ENCODE data around the gene CHST3.

Gene CHST3

GRCh38 chr10:72013202-72013945, 49.2 kb downstream of the CHST3 start:
- H3K9ac ChIP-seq (ENCODE audit: low read length), result no peak overlapping the region
- no peaks in the 10 kb centered on the region for H3K27me3 ChIP-seq (ENCODE audit: control insufficient read depth, insufficient read depth, low read length)
- H3K27ac ChIP-seq (ENCODE audit: low read depth, low read length), result no peak overlapping the region
- H3K4me1 ChIP-seq (ENCODE audit: control insufficient read depth, insufficient read depth, low read length), result peaks cover 36% of the 10 kb centered on the region
- no peaks in the 10 kb centered on the region for H3K36me3 ChIP-seq (ENCODE audit: control insufficient read depth, insufficient read depth, low read length)
- H3K4me3 ChIP-seq (ENCODE audit: low read length), result no peak overlapping the region

GRCh38 chr10:72014197-72014596, 50.0 kb downstream of the CHST3 start:
- no peak overlapping the region for H3K4me3 ChIP-seq (ENCODE audit: low read length)
- H3K27me3 ChIP-seq (ENCODE audit: control insufficient read depth, insufficient read depth, low read length), result no peaks in the 10 kb centered on the region
- peaks cover 28% of the 10 kb centered on the region for H3K4me1 ChIP-seq (ENCODE audit: control insufficient read depth, insufficient read depth, low read length)
- H3K27ac ChIP-seq (ENCODE audit: low read depth, low read length), result no peak overlapping the region
- no peaks in the 10 kb centered on the region for H3K36me3 ChIP-seq (ENCODE audit: control insufficient read depth, insufficient read depth, low read length)
- H3K9ac ChIP-seq (ENCODE audit: low read length), result no peak overlapping the region

- Histone ChIP-seq H3K4me1 (ENCODE audit: control insufficient read depth, insufficient read depth, low read length) (peaks cover 22% of the 10 kb centered on the region), H3K36me3 (ENCODE audit: control insufficient read depth, insufficient read depth, low read length) (no peaks in the 10 kb centered on the region), H3K27me3 (ENCODE audit: control insufficient read depth, insufficient read depth, low read length) (no peaks in the 10 kb centered on the region), H3K9ac (ENCODE audit: low read length) (no peak overlapping the region), H3K4me3 (ENCODE audit: low read length) (no peak overlapping the region), H3K27ac (ENCODE audit: low read depth, low read length) (no peak overlapping the region)
Measured at GRCh38 chr10:72014785-72015480, 50.7 kb downstream of the CHST3 start.

- no peak overlapping the region for H3K4me3 ChIP-seq (ENCODE audit: low read length)
- peaks cover 13% of the 10 kb centered on the region for H3K4me1 ChIP-seq (ENCODE audit: control insufficient read depth, insufficient read depth, low read length)
- H3K9ac ChIP-seq (ENCODE audit: low read length), result no peak overlapping the region
- no peaks in the 10 kb centered on the region for H3K36me3 ChIP-seq (ENCODE audit: control insufficient read depth, insufficient read depth, low read length)
- no peaks in the 10 kb centered on the region for H3K27me3 ChIP-seq (ENCODE audit: control insufficient read depth, insufficient read depth, low read length)
- H3K27ac ChIP-seq (ENCODE audit: low read depth, low read length), result no peak overlapping the region
Measured at GRCh38 chr10:72015841-72016240, 51.6 kb downstream of the CHST3 start.

- H3K4me3 ChIP-seq (ENCODE audit: low read length), result no peak overlapping the region
- H3K4me1 ChIP-seq (ENCODE audit: control insufficient read depth, insufficient read depth, low read length), result peaks cover 15% of the 10 kb centered on the region
- no peak overlapping the region for H3K9ac ChIP-seq (ENCODE audit: low read length)
- no peak overlapping the region for H3K27ac ChIP-seq (ENCODE audit: low read depth, low read length)
- H3K27me3 ChIP-seq (ENCODE audit: control insufficient read depth, insufficient read depth, low read length), result no peaks in the 10 kb centered on the region
- H3K36me3 ChIP-seq (ENCODE audit: control insufficient read depth, insufficient read depth, low read length), result no peaks in the 10 kb centered on the region
Measured at GRCh38 chr10:72016608-72017300, 52.6 kb downstream of the CHST3 start.

GRCh38 chr10:72019085-72019876, 55.1 kb downstream of the CHST3 start:
- Histone ChIP-seq H3K4me3 (ENCODE audit: low read length) (no peak overlapping the region), H3K9ac (ENCODE audit: low read length) (no peak overlapping the region), H3K4me1 (ENCODE audit: control insufficient read depth, insufficient read depth, low read length) (peaks cover 15% of the 10 kb centered on the region), H3K27me3 (ENCODE audit: control insufficient read depth, insufficient read depth, low read length) (no peaks in the 10 kb centered on the region), H3K36me3 (ENCODE audit: control insufficient read depth, insufficient read depth, low read length) (no peaks in the 10 kb centered on the region), H3K27ac (ENCODE audit: low read depth, low read length) (no peak overlapping the region)

- Histone ChIP-seq H3K4me3 (ENCODE audit: low read length) (no peak overlapping the region), H3K27ac (ENCODE audit: low read depth, low read length) (no peak overlapping the region), H3K36me3 (ENCODE audit: control insufficient read depth, insufficient read depth, low read length) (no peaks in the 10 kb centered on the region), H3K27me3 (ENCODE audit: control insufficient read depth, insufficient read depth, low read length) (no peaks in the 10 kb centered on the region), H3K4me1 (ENCODE audit: control insufficient read depth, insufficient read depth, low read length) (peaks cover 15% of the 10 kb centered on the region), H3K9ac (ENCODE audit: low read length) (no peak overlapping the region)
Measured at GRCh38 chr10:72020914-72021809, 57.0 kb downstream of the CHST3 start.

- Histone ChIP-seq H3K27ac (ENCODE audit: low read depth, low read length) (no peak overlapping the region), H3K4me3 (ENCODE audit: low read length) (no peak overlapping the region), H3K36me3 (ENCODE audit: control insufficient read depth, insufficient read depth, low read length) (no peaks in the 10 kb centered on the region), H3K27me3 (ENCODE audit: control insufficient read depth, insufficient read depth, low read length) (no peaks in the 10 kb centered on the region), H3K9ac (ENCODE audit: low read length) (no peak overlapping the region), H3K4me1 (ENCODE audit: control insufficient read depth, insufficient read depth, low read length) (peaks cover 11% of the 10 kb centered on the region)
Measured at GRCh38 chr10:72022228-72022627, 58.0 kb downstream of the CHST3 start.

GRCh38 chr10:72024596-72024995, 60.4 kb downstream of the CHST3 start:
- Histone ChIP-seq H3K36me3 (ENCODE audit: control insufficient read depth, insufficient read depth, low read length) (no peaks in the 10 kb centered on the region), H3K27ac (ENCODE audit: low read depth, low read length) (no peak overlapping the region), H3K9ac (ENCODE audit: low read length) (no peak overlapping the region), H3K27me3 (ENCODE audit: control insufficient read depth, insufficient read depth, low read length) (no peaks in the 10 kb centered on the region), H3K4me3 (ENCODE audit: low read length) (no peak overlapping the region), H3K4me1 (ENCODE audit: control insufficient read depth, insufficient read depth, low read length) (peaks cover 7% of the 10 kb centered on the region)

- no peak overlapping the region for H3K4me3 ChIP-seq (ENCODE audit: low read length)
- no peaks in the 10 kb centered on the region for H3K27me3 ChIP-seq (ENCODE audit: control insufficient read depth, insufficient read depth, low read length)
- H3K36me3 ChIP-seq (ENCODE audit: control insufficient read depth, insufficient read depth, low read length), result no peaks in the 10 kb centered on the region
- no peak overlapping the region for H3K27ac ChIP-seq (ENCODE audit: low read depth, low read length)
- peaks cover 7% of the 10 kb centered on the region for H3K4me1 ChIP-seq (ENCODE audit: control insufficient read depth, insufficient read depth, low read length)
- H3K9ac ChIP-seq (ENCODE audit: low read length), result no peak overlapping the region
Measured at GRCh38 chr10:72025400-72025799, 61.2 kb downstream of the CHST3 start.

GRCh38 chr10:72025832-72026231, 61.6 kb downstream of the CHST3 start:
- no peaks in the 10 kb centered on the region for H3K27me3 ChIP-seq (ENCODE audit: control insufficient read depth, insufficient read depth, low read length)
- H3K9ac ChIP-seq (ENCODE audit: low read length), result no peak overlapping the region
- H3K27ac ChIP-seq (ENCODE audit: low read depth, low read length), result no peak overlapping the region
- peaks cover 7% of the 10 kb centered on the region for H3K4me1 ChIP-seq (ENCODE audit: control insufficient read depth, insufficient read depth, low read length)
- H3K36me3 ChIP-seq (ENCODE audit: control insufficient read depth, insufficient read depth, low read length), result no peaks in the 10 kb centered on the region
- H3K4me3 ChIP-seq (ENCODE audit: low read length), result no peak overlapping the region

Measured in rectal smooth muscle tissue (tissue), 1 donor.